AG09309 (cell line): ENCODE measurements around the gene ATP23.

Source experiments
- DNase-seq: peaks from one replicate; pipeline ENCODE4 v3.0.0-alpha.2; 2010; ENCODE audit warnings: low read depth
- H3K4me3 ChIP-seq: 2 replicates; pipeline ENCODE4 v1.5.1; 2011; ENCODE audit warnings: mild to moderate bottlenecking, low read depth, low read length, moderate library complexity; ENCODE audit not compliant: control insufficient read depth
- TF ChIP-seq, protein P1 (sequence below): IDR thresholded peaks from 2 replicates; pipeline ENCODE4 v1.5.1; 2011; ENCODE audit warnings: mild to moderate bottlenecking, low read depth, low read length, inconsistent platforms; ENCODE audit not compliant: insufficient read depth, control insufficient read depth; ENCODE audit errors: missing control alignments

The ATP23 gene

GRCh38 chr12:57909056-57909455 lies 32.3 kb upstream of the ATP23 start:
- H3K4me3 ChIP-seq = no peak overlapping the region
- DNase-seq = no peak
- TF ChIP-seq, protein P1, sequence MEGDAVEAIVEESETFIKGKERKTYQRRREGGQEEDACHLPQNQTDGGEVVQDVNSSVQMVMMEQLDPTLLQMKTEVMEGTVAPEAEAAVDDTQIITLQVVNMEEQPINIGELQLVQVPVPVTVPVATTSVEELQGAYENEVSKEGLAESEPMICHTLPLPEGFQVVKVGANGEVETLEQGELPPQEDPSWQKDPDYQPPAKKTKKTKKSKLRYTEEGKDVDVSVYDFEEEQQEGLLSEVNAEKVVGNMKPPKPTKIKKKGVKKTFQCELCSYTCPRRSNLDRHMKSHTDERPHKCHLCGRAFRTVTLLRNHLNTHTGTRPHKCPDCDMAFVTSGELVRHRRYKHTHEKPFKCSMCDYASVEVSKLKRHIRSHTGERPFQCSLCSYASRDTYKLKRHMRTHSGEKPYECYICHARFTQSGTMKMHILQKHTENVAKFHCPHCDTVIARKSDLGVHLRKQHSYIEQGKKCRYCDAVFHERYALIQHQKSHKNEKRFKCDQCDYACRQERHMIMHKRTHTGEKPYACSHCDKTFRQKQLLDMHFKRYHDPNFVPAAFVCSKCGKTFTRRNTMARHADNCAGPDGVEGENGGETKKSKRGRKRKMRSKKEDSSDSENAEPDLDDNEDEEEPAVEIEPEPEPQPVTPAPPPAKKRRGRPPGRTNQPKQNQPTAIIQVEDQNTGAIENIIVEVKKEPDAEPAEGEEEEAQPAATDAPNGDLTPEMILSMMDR = no peak

DNA sequence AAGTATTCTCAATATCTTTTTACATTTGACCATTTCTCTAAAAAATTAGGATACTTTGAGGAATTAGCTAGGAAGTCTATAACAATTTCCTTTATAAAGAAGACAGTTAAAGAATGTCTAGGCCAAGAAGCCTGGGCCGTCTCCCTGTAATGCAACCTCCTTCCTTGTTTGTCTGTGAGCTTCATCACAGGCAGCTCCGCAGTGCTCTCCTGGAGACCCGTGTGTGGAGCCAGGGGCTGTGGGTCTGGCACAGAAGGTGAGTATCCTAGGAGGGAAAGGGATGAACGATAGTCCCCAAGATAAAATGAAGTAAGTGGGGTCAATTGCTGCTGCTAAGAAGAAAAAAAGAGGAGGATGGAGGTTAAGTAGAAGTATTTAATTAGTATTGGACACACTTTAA lies 31.8 kb upstream of the ATP23 start:
- DNase-seq = no peak
- no peak overlapping the region for H3K4me3 ChIP-seq
- TF ChIP-seq, protein P1 = no peak

GRCh38 chr12:57918147-57918546 lies 23.2 kb upstream of the ATP23 start:
- TF ChIP-seq, protein P1 = no peak
- DNase-seq = no peak

GRCh38 chr12:57927086-57927485 lies 14.3 kb upstream of the ATP23 start:
- no peak for DNase-seq
- no peak overlapping the region for H3K4me3 ChIP-seq
- TF ChIP-seq, protein P1 = no peak

More at GRCh38 chr12:57918147-57918546, 23.2 kb upstream of the ATP23 start:
- H3K4me3 ChIP-seq = no peak overlapping the region

DNA sequence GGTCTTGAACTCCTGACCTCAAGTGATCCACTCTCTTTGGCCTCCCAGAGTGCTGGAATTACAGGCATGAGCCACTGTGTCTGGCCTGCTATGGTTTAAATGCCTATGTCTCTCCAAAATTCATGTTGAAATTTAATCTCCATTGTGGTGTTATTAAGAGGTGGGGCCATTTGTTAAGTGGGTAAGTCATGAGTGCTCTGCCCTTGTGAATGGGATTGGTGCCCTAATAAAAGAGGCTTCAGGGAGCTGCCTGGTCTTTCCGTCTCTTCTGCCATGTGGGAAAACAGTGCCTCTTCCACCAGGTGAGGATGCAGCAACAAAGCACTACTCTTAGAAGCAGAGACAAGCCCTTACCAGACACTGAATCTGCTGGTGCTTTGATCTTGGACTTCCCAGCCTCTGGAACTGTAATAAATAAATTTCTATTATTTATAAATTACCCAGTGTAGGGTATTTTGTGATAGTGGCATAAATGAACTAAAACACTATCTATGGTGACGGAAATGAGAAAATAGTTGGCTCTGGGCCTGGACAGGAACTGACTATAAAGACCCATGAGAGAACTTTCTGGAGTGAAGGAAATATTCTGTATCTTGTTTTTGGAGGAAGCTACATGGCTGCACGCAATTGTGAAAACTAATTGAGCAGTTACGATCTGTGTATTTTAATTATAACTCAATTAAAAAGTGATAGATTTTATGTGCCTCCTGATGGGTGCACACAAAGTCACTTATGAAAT lies 12.1 kb upstream of the ATP23 start:
- TF ChIP-seq, protein P1 = no peak
- H3K4me3 ChIP-seq = no peak overlapping the region
- no peak for DNase-seq

DNA sequence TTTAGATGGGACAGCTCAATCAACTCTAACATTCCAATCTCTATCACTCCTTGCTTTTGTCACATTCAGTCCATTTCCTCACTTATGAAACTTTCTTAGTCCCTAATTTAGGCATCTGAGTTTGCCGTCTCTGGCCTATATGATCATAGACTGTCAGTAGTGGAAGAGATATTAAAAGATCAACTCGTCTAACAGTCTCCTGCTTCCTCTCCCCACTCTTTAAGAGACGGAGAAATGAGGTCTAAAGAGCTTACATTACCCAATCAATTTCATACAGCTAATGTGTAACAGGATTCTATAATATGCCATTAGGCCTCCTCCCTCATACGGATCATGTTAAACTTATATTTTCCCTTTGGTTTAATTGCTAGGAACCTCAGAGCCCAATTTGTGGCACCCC lies 6.5 kb upstream of the ATP23 start:
- TF ChIP-seq, protein P1 = no peak
- no peak for DNase-seq
- H3K4me3 ChIP-seq = no peak overlapping the region
